ENCODE measurements around the gene STRBP.

STRBP gene

GRCh38 chr9:123165813-123166212, 102.6 kb downstream of the STRBP start:
- TF ChIP-seq, protein P1, sequence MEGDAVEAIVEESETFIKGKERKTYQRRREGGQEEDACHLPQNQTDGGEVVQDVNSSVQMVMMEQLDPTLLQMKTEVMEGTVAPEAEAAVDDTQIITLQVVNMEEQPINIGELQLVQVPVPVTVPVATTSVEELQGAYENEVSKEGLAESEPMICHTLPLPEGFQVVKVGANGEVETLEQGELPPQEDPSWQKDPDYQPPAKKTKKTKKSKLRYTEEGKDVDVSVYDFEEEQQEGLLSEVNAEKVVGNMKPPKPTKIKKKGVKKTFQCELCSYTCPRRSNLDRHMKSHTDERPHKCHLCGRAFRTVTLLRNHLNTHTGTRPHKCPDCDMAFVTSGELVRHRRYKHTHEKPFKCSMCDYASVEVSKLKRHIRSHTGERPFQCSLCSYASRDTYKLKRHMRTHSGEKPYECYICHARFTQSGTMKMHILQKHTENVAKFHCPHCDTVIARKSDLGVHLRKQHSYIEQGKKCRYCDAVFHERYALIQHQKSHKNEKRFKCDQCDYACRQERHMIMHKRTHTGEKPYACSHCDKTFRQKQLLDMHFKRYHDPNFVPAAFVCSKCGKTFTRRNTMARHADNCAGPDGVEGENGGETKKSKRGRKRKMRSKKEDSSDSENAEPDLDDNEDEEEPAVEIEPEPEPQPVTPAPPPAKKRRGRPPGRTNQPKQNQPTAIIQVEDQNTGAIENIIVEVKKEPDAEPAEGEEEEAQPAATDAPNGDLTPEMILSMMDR (IDR thresholded peaks at IDR 0.05; ENCODE audit: extremely low read depth, insufficient read depth, missing control alignments): no peak
- in situ Hi-C loops (cut with MboI; ENCODE audit: low pct_unique_long_range_greater_than_20kb, low sequenced_read_pairs, unreplicated experiment): no loop called here
- no peak for DNase-seq (ENCODE audit: low spot score)

DNA sequence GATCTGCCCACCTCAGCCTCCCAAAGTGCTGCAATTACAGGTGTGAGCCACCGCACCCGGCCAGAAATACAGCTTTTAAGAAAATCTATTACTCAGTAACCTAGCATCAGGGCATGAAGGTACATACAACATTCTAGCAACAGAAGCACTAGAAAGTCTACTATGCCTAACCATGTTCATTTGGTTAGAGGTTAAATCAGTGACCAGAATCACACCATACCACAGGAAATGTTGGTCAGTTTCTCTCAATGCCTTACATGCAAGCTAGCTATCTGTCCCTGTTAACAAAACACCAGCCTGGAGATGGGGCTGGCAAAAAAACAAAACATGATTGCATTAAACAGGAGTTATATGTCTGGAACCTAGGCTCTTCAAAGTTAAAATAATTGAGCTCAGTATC, 104.1 kb downstream of the STRBP start:
- DNase-seq (ENCODE audit: low spot score): peak; percentile 7
- TF ChIP-seq, protein P1 (IDR thresholded peaks at IDR 0.05; ENCODE audit: extremely low read depth, insufficient read depth, missing control alignments): no peak
- in situ Hi-C loops (cut with MboI; ENCODE audit: low pct_unique_long_range_greater_than_20kb, low sequenced_read_pairs, unreplicated experiment): no loop called here

DNA sequence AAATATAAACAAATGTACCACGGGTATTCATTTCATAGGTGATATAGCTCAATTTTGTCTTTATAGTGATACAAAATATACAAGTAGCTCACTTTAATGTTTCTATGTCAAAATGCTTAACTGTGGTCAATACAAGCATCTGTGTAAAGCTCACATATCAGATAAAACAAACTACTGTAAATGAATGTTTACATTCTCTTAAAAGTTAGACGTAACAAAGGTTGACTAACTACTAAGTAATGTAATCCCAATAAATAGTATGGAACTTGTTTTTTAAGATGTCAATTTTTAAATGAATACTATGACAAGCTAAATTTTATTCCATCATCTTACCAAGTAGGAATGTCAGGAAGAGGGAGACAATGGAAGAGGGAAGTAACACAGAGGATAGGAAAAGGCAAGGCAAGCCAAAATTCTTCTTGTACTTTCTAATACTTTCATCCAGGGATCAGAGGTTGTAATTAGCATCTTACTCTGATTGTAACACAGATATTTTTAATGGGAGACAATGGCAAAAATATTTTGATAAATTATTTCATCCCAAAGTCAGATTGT, 105.5 kb downstream of the STRBP start:
- in situ Hi-C loops (cut with MboI; ENCODE audit: low pct_unique_long_range_greater_than_20kb, low sequenced_read_pairs, unreplicated experiment): no loop called here
- DNase-seq (ENCODE audit: low spot score): no peak
- TF ChIP-seq, protein P1 (IDR thresholded peaks at IDR 0.05; ENCODE audit: extremely low read depth, insufficient read depth, missing control alignments): no peak

GRCh38 chr9:123162360-123162759, 106.0 kb downstream of the STRBP start:
- TF ChIP-seq, protein P1 (IDR thresholded peaks at IDR 0.05; ENCODE audit: extremely low read depth, insufficient read depth, missing control alignments): no peak

GRCh38 chr9:123157221-123157620, 111.2 kb downstream of the STRBP start:
- in situ Hi-C loops (cut with MboI; ENCODE audit: low pct_unique_long_range_greater_than_20kb, low sequenced_read_pairs, unreplicated experiment): no loop called here
- no peak for DNase-seq (ENCODE audit: low spot score)
- TF ChIP-seq, protein P1 (IDR thresholded peaks at IDR 0.05; ENCODE audit: extremely low read depth, insufficient read depth, missing control alignments): no peak

More at GRCh38 chr9:123162360-123162759, 106.0 kb downstream of the STRBP start:
- in situ Hi-C loops (cut with MboI; ENCODE audit: low pct_unique_long_range_greater_than_20kb, low sequenced_read_pairs, unreplicated experiment): no loop called here
- no peak for DNase-seq (ENCODE audit: low spot score)

DNA sequence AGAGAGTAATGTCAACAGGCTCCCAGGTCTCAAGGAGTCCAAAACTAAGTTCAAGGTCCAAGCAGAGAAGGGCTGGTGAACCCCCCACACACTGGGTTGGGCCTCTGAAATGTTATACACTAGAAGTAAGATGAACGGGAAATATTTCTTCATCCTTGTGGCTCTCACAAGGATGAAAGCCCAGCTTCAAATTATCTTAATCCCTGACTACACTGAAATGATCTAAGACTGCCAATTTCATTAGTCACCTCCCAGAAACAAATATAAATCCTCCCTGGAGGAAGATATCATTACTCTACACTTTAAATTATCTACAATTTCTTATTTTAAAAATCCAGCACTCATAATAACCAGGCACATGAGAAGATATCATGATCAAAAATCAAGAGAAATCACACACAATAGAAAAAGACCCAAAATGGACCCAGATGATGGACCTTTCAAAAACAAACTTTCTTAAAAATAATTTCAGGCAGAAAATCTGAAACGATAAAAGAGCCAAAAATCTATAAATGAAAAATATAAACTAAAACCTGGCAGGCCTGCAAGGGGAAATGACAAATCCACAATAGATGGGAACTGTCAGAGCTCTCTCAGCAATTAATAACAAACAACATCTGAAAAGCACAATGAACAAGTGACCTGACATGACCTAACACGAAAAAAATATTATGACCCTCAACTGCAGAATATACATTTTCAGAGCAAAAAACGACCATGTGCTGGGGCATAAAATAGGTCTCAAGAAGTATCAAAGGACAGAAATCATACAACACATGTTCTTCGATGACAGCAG, 117.5 kb downstream of the STRBP start:
- TF ChIP-seq, protein P1 (IDR thresholded peaks at IDR 0.05; ENCODE audit: extremely low read depth, insufficient read depth, missing control alignments): no peak
- no peak for DNase-seq (ENCODE audit: low spot score)
- in situ Hi-C loops (cut with MboI; ENCODE audit: low pct_unique_long_range_greater_than_20kb, low sequenced_read_pairs, unreplicated experiment): no loop called here
